Stimulated activated CD8-positive, alpha-beta memory T cell treated with anti-CD3 and anti-CD28 coated beads, Interleukin-15, amount 100 ng/mL, for 24 hours (primary cell): ENCODE measurements around the gene UBE2E3.
"Not testable (repeated sequence)": the region's sequence is repeated elsewhere in the genome, so short reads cannot be mapped to it uniquely, and the experiment has no call there.

ENCODE experiments used
- DNase-seq: peaks from one replicate; pipeline ENCODE4 v3.0.0-alpha.2; 2020; ENCODE audit warnings: low read depth

The UBE2E3 gene

DNA sequence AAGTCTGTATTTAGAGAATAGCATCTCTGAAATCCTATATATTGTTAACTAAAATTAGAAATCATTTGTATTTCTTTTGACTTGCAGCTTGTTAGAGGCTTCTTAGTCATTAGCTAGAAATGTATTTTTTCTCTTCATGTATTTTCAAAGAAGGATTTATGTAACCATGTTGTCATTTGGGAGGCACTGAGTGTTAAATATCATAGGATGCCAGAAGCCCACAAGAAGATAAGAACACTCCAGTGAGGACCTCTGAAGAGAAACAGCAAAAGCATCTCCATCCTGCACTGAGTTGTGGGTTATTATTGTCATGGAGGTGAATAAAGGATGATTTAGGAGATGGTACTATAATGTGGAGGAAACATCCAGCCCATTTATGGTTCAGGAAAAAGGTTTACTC is 93.5 kb downstream of the UBE2E3 start:
- DNase-seq, result no peak

DNA sequence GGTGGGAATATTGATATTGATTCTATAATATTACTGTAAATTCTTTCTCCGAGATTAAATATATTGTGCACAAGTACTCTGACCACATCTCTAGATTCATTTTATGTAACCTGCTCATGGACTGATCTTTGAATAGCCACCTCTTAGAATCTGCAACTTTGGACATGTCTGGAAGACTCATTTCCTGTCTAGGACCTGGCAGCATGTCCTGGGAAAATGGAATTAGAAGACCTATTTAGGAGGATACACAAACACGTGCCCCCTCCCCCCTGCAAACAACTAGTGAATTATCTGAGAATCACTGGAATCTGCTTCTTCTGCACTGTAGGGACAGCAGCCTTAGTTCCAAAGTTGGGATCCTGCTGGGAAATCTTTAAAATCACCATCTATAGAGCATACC is 94.1 kb downstream of the UBE2E3 start:
- DNase-seq, result no peak

DNA sequence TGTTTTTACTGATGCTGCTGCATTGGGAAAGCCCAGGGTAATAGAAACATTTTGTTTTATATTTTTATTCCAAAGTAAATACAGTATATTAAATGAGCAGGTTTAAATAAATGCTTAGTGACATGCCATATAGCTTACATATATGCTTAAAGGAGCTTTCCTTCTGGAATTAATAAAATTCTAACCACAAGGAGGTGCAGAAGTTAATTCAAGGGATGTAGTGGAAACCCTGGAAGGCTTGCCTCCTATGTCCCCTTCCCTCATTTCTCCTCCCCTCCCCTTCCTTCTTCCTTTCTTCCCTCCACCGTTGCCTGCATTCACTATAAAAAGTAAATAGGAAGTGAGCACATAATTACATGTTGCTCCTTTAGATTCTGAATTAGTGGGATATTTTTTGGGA is 96.3 kb downstream of the UBE2E3 start:
- no peak for DNase-seq

DNA sequence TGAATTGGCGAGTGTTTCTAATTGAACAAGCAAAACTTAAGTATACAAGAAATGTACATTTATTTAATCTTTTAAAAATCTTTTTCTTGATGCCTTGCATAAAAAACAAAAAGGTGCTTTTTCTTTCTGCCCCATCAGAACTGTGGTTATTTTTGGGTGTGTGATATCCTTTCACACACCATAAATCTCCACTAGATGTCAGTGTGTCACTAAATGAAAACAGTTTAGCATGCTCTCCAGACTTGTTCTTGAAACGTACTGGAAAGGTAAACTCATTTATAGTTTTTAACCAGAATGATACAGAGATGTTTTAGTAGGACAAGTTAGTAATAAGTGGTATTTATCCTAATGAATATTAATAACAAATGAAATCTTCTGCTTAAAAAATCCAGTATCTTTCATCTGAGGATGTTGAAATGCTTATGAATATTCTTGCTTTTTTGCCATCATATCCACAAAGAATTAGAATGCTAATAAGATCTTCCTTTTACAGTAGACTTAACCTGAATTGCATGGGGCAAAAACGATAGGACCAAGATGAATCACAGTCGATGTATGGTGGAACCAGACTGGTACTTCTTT is 96.8 kb downstream of the UBE2E3 start:
- no peak for DNase-seq

DNA sequence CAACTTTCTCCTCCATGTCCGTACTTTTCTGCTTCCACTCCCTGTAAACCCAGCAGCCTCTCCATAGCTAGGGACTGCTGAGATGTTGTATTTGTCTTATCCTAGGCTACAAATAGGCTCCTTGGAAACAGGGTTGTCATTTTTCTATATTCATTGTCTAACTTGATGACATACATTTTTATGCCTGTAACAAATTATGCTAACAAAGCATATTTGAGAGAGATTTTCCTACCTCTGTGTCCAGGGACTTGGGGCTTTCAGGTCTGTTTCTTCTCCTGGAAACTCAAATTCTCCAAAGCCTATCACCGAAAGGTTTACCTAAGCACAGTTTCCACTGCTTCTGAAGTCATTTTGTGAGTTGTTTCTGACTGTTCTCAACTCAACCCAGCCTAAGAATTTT is 102.7 kb downstream of the UBE2E3 start:
- DNase-seq, result no peak

DNA sequence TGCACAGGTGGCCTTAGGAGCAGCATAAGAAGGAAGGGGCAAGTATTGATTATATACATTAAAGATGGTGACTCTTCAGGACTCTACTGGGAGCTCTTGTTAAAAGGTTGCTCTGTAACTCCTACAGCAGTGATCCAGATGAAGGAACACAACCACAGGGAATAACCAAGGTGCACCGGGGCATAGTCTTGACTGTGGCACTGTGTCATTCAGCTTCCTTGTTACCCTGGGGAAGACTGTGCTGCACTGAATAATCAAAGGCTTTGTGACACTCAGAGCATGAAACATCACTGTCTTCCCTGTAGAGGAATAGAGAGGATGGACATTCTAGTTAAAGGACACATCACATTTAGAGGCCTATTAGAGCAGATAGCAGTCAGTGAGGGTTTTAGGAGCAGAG is 105.3 kb downstream of the UBE2E3 start:
- no peak for DNase-seq

DNA sequence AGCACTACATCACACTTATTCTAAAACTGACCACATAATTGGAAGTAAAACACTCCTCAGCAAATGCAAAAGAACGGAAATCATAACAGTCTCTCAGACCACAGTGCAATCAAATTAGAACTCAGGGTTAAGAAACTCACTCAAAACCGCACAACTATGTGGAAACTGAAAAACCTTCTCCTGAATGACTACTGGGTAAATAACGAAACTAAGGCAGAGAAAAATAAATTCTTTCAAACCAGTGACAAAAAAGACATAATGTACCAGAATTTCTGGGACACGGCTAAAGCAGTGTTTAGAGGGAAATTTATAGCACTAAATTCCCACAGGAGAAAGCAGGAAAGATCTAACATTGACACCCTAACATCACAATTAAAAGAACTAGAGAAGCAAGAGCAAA is 111.5 kb downstream of the UBE2E3 start:
- DNase-seq, result not testable (repeated sequence)

GRCh38 chr2:181095486-181095885 is 115.1 kb downstream of the UBE2E3 start:
- DNase-seq, result no peak

- DNase-seq, result no peak
Measured at GRCh38 chr2:181103659-181104058, 123.3 kb downstream of the UBE2E3 start.

GRCh38 chr2:181104512-181105115 is 124.2 kb downstream of the UBE2E3 start:
- DNase-seq, result no peak

- no peak for DNase-seq
Measured at GRCh38 chr2:181105562-181105961, 125.2 kb downstream of the UBE2E3 start.

- no peak for DNase-seq
Measured at GRCh38 chr2:181106229-181106628, 125.8 kb downstream of the UBE2E3 start.

DNA sequence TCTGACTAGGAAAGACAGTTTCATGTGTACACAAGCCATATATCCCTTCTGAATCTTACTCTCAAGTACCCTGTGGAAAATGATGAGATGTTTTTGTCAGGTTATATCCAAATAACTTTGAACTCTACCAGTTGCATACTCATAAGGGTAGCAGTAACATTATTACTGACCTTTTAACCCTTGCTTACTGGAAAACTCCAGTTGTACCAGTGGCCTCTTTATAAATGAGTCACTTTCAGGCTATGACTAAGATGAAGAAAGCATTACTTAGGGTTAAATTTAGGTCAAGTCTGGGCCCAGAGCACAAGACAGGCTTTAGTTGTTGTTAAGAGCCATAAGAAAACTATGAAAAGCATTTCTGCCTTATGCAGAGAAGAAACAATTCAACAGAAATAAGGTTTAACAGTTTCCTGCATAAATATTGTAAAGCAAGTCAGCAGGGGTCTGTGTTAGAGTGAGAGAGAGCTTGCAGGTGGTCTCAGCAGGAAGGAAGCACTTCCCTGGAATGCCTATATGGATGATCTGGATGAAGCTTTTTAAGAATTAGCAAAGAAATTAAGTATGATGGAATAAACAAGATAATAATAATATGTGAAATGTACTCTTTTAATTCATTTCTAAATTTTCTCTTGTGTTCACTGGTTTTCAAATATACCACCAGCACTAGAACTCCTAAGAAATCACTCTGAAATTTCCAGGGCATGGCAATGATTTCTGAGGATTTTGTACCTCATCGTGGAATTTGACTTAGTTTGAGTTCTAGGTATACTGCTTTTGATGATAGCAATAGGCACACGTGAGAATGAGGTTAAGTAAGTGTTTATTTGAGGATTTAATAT is 126.6 kb downstream of the UBE2E3 start:
- no peak for DNase-seq

- DNase-seq, result no peak
Measured at GRCh38 chr2:181107628-181107945, 127.2 kb downstream of the UBE2E3 start.

- DNase-seq, result no peak
Measured at GRCh38 chr2:181111059-181111458, 130.7 kb downstream of the UBE2E3 start.

GRCh38 chr2:181112916-181113315 is 132.5 kb downstream of the UBE2E3 start:
- no peak for DNase-seq
